ENCODE data around the gene TUBB2B.

The TUBB2B gene

GRCh38 chr6:3264356-3264755 lies 36.9 kb upstream of the TUBB2B start:
- Histone ChIP-seq H3K36me3 (replicated peaks) (peaks cover 45% of the 10 kb centered on the region), H3K4me1 (peaks cover 6% of the 10 kb centered on the region), H3K9me3 (no peaks in the 10 kb centered on the region), H3K4me3 (no peak overlapping the region), H3K27me3 (ENCODE audit: low read depth) (no peaks in the 10 kb centered on the region)
- in situ Hi-C loops (cut with MboI; ENCODE audit: low sequenced_read_pairs): loop anchor here (10.0 kb wide), 1 partner anchor 720 kb away; no protein-coding TSS in a partner anchor
- no peak for DNase-seq (ENCODE audit: low spot score in 2 of 2)

- H3K36me3 ChIP-seq (replicated peaks): peaks cover 37% of the 10 kb centered on the region
- DNase-seq (ENCODE audit: low spot score in 2 of 2): no peak
- no peaks in the 10 kb centered on the region for H3K27me3 ChIP-seq (ENCODE audit: low read depth)
- H3K4me3 ChIP-seq: no peak overlapping the region
- in situ Hi-C loops (cut with MboI; ENCODE audit: low sequenced_read_pairs): loop anchor here (10.0 kb wide), 1 partner anchor 722 kb away; no protein-coding TSS in a partner anchor
- H3K9me3 ChIP-seq: no peaks in the 10 kb centered on the region
- H3K4me1 ChIP-seq: peaks cover 10% of the 10 kb centered on the region
Measured at GRCh38 chr6:3263096-3263495, 35.6 kb upstream of the TUBB2B start.

- Histone ChIP-seq H3K9me3 (no peaks in the 10 kb centered on the region), H3K27me3 (ENCODE audit: low read depth) (no peaks in the 10 kb centered on the region), H3K4me1 (peaks cover 11% of the 10 kb centered on the region), H3K4me3 (no peak overlapping the region), H3K36me3 (replicated peaks) (peaks cover 31% of the 10 kb centered on the region)
- in situ Hi-C loops (cut with MboI; ENCODE audit: low sequenced_read_pairs): loop anchor here (10.0 kb wide), 1 partner anchor 723 kb away; no protein-coding TSS in a partner anchor
- no peak for DNase-seq (ENCODE audit: low spot score in 2 of 2)
Measured at GRCh38 chr6:3261921-3262320, 34.5 kb upstream of the TUBB2B start.

GRCh38 chr6:3261518-3261820 lies 34.0 kb upstream of the TUBB2B start:
- H3K9me3 ChIP-seq: no peaks in the 10 kb centered on the region
- peaks cover 11% of the 10 kb centered on the region for H3K4me1 ChIP-seq
- no peaks in the 10 kb centered on the region for H3K27me3 ChIP-seq (ENCODE audit: low read depth)
- peaks cover 31% of the 10 kb centered on the region for H3K36me3 ChIP-seq (replicated peaks)
- no peak overlapping the region for H3K4me3 ChIP-seq
- no peak for DNase-seq (ENCODE audit: low spot score in 2 of 2)
- in situ Hi-C loops (cut with MboI; ENCODE audit: low sequenced_read_pairs): loop anchor here (10.0 kb wide), 1 partner anchor 723 kb away; no protein-coding TSS in a partner anchor

- in situ Hi-C loops (cut with MboI; ENCODE audit: low sequenced_read_pairs): loop anchor here (10.0 kb wide), 1 partner anchor 724 kb away; no protein-coding TSS in a partner anchor
- Histone ChIP-seq H3K9me3 (no peaks in the 10 kb centered on the region), H3K36me3 (replicated peaks) (peaks cover 27% of the 10 kb centered on the region), H3K4me1 (peaks cover 11% of the 10 kb centered on the region), H3K4me3 (no peak overlapping the region; the same call in 1 of the 2 replicates), H3K27me3 (ENCODE audit: low read depth) (no peaks in the 10 kb centered on the region)
- no peak for DNase-seq (ENCODE audit: low spot score in 2 of 2)
Measured at GRCh38 chr6:3260772-3261517, 33.5 kb upstream of the TUBB2B start.

- in situ Hi-C loops (cut with MboI; ENCODE audit: low sequenced_read_pairs): loop anchor here (10.0 kb wide), 1 partner anchor 725 kb away; no protein-coding TSS in a partner anchor
Measured at GRCh38 chr6:3260296-3260695, 32.8 kb upstream of the TUBB2B start.

GRCh38 chr6:3259491-3259958 lies 32.1 kb upstream of the TUBB2B start:
- H3K27me3 ChIP-seq (ENCODE audit: low read depth): no peaks in the 10 kb centered on the region
- in situ Hi-C loops (cut with MboI; ENCODE audit: low sequenced_read_pairs): no loop called here
- peaks cover 11% of the 10 kb centered on the region for H3K4me1 ChIP-seq
- H3K4me3 ChIP-seq: peak overlapping the region; percentile 67
- H3K9me3 ChIP-seq: no peaks in the 10 kb centered on the region
- H3K36me3 ChIP-seq (replicated peaks): peaks cover 17% of the 10 kb centered on the region
- peak; percentile 26 to 61 for DNase-seq (ENCODE audit: low spot score in 2 of 2)

More at GRCh38 chr6:3260296-3260695, 32.8 kb upstream of the TUBB2B start:
- Histone ChIP-seq H3K27me3 (ENCODE audit: low read depth) (no peaks in the 10 kb centered on the region), H3K9me3 (no peaks in the 10 kb centered on the region), H3K36me3 (replicated peaks) (peaks cover 23% of the 10 kb centered on the region), H3K4me3 (no peak overlapping the region; the same call in 1 of the 2 replicates), H3K4me1 (peaks cover 11% of the 10 kb centered on the region)
- DNase-seq (ENCODE audit: low spot score in 2 of 2): peak; percentile 25 to 47

GRCh38 chr6:3258720-3259490 lies 31.5 kb upstream of the TUBB2B start, which contains the start of gene PSMG4:
TSS of gene PSMG4 (plus strand) at chr6:3258947. CDS start at chr6:3259023, 76 bp downstream.
- Histone ChIP-seq H3K9me3 (no peaks in the 10 kb centered on the region), H3K27me3 (ENCODE audit: low read depth) (no peaks in the 10 kb centered on the region), H3K4me3 (peak within 1 kb of the TSS; percentile 67), H3K4me1 (peaks cover 11% of the 10 kb centered on the region), H3K36me3 (replicated peaks) (peaks cover 11% of the 10 kb centered on the region)
- in situ Hi-C loops (cut with MboI; ENCODE audit: low sequenced_read_pairs): no loop called here
- peak; percentile 77 to 98 for DNase-seq (ENCODE audit: low spot score in 2 of 2)

- Histone ChIP-seq H3K27me3 (ENCODE audit: low read depth) (no peaks in the 10 kb centered on the region), H3K36me3 (replicated peaks) (peaks cover 4% of the 10 kb centered on the region), H3K4me1 (peaks cover 11% of the 10 kb centered on the region), H3K4me3 (peak overlapping the region; percentile 67), H3K9me3 (no peaks in the 10 kb centered on the region)
- no peak for DNase-seq (ENCODE audit: low spot score in 2 of 2)
- in situ Hi-C loops (cut with MboI; ENCODE audit: low sequenced_read_pairs): no loop called here
Measured at GRCh38 chr6:3258201-3258600, 30.7 kb upstream of the TUBB2B start.

- peaks cover 12% of the 10 kb centered on the region for H3K4me1 ChIP-seq
- H3K9me3 ChIP-seq: no peaks in the 10 kb centered on the region
- no peaks in the 10 kb centered on the region for H3K27me3 ChIP-seq (ENCODE audit: low read depth)
- H3K36me3 ChIP-seq (replicated peaks): no peaks in the 10 kb centered on the region
- DNase-seq (ENCODE audit: low spot score in 2 of 2): no peak
- H3K4me3 ChIP-seq: no peak overlapping the region
- in situ Hi-C loops (cut with MboI; ENCODE audit: low sequenced_read_pairs): loop anchor here (5.0 kb wide), 2 partner anchors 126 to 256 kb away; partner anchors contain the start of gene NQO2
Measured at GRCh38 chr6:3253597-3253961, 26.1 kb upstream of the TUBB2B start.

- no peak for DNase-seq (ENCODE audit: low spot score in 2 of 2)
- no peak overlapping the region for H3K4me3 ChIP-seq
- H3K4me1 ChIP-seq: peaks cover 10% of the 10 kb centered on the region
- no peaks in the 10 kb centered on the region for H3K27me3 ChIP-seq (ENCODE audit: low read depth)
- no peaks in the 10 kb centered on the region for H3K36me3 ChIP-seq (replicated peaks)
- in situ Hi-C loops (cut with MboI; ENCODE audit: low sequenced_read_pairs): loop anchor here (5.0 kb wide), 2 partner anchors 126 to 256 kb away; partner anchors contain the start of gene NQO2
- H3K9me3 ChIP-seq: no peaks in the 10 kb centered on the region
Measured at GRCh38 chr6:3252861-3253596, 25.6 kb upstream of the TUBB2B start.

- H3K36me3 ChIP-seq (replicated peaks): no peaks in the 10 kb centered on the region
- in situ Hi-C loops (cut with MboI; ENCODE audit: low sequenced_read_pairs): loop anchor here (5.0 kb wide), 2 partner anchors 125 to 255 kb away; partner anchors contain the start of gene NQO2
- no peaks in the 10 kb centered on the region for H3K27me3 ChIP-seq (ENCODE audit: low read depth)
- H3K9me3 ChIP-seq: no peaks in the 10 kb centered on the region
- H3K4me1 ChIP-seq: peaks cover 16% of the 10 kb centered on the region
- H3K4me3 ChIP-seq: no peak overlapping the region
- DNase-seq (ENCODE audit: low spot score in 2 of 2): no peak
Measured at GRCh38 chr6:3252369-3252768, 24.9 kb upstream of the TUBB2B start.

Measured in HAP-1 (cell line).